Endothelial cell (in vitro differentiated cells): ENCODE data around the gene GPR162. TPM values are rescaled to one million over a fixed set of nuclear protein-coding genes. Genes with fewer than 3 reads are reported as not detected.

Source experiments
- DNase-seq: peaks from one replicate; pipeline ENCODE4 v3.0.0; 2021; ENCODE audit warnings: low spot score
- H3K27ac Mint-ChIP-seq: one replicate; pipeline ENCODE4 v1.8.0; 2021; ENCODE audit warnings: mixed read lengths, inconsistent platforms; ENCODE audit not compliant: unreplicated experiment
- H3K27me3 Mint-ChIP-seq: one replicate; pipeline ENCODE4 v1.8.0; 2021; ENCODE audit warnings: mild to moderate bottlenecking, moderate library complexity, mixed read lengths, inconsistent platforms; ENCODE audit not compliant: unreplicated experiment
- H3K36me3 Mint-ChIP-seq: one replicate; pipeline ENCODE4 v1.8.0; 2021; ENCODE audit warnings: mild to moderate bottlenecking, low read depth, mixed read lengths, inconsistent platforms; ENCODE audit not compliant: unreplicated experiment
- H3K4me1 Mint-ChIP-seq: one replicate; pipeline ENCODE4 v1.8.0; 2021; ENCODE audit warnings: mild to moderate bottlenecking, mixed read lengths, inconsistent platforms; ENCODE audit not compliant: unreplicated experiment
- H3K4me3 Mint-ChIP-seq: one replicate; pipeline ENCODE4 v1.8.0; 2021; ENCODE audit warnings: mild to moderate bottlenecking, mixed read lengths, inconsistent platforms; ENCODE audit not compliant: unreplicated experiment
- H3K9me3 Mint-ChIP-seq: one replicate; pipeline ENCODE4 v1.8.0; 2021; ENCODE audit warnings: mixed read lengths, inconsistent platforms; ENCODE audit not compliant: unreplicated experiment
- CTCF ChIP-seq: fragments of 200-600 bp; sonication (generic); IDR thresholded peaks from one replicate; pipeline ENCODE4 v1.5.0; 2021; ENCODE audit warnings: antibody characterized with exemption; ENCODE audit not compliant: unreplicated experiment
- total RNA-seq: library from RNA; stranded (reverse); fragmentation: NEBNext Ultra II Directional; extraction: Animal tissue kit (Norgen Biotek cat#: 25700); gene quantifications from one replicate; pipeline ENCODE4 v1.2.1, GENCODE V29; 2021; ENCODE audit not compliant: unreplicated experiment

GPR162 gene
- total RNA-seq, 1 donor from 2014 or later: 52.7 TPM

- peaks cover 26% of the 10 kb centered on the region for H3K27me3 Mint-ChIP-seq
- H3K36me3 Mint-ChIP-seq: peaks cover 18% of the 10 kb centered on the region
- no peaks in the 10 kb centered on the region for H3K9me3 Mint-ChIP-seq
- peaks cover 54% of the 10 kb centered on the region for H3K4me1 Mint-ChIP-seq
- DNase-seq: no peak
- no peak for TF ChIP-seq CTCF
- peak overlapping the region; percentile 48 for H3K4me3 Mint-ChIP-seq
- H3K27ac Mint-ChIP-seq: peak overlapping the region; percentile 28
Measured at GRCh38 chr12:6817662-6818157, 3.9 kb upstream of the GPR162 start.

- TF ChIP-seq CTCF: no peak
- Mint-ChIP-seq H3K27ac (peak overlapping the region; percentile 28), H3K4me3 (no peak overlapping the region), H3K36me3 (peaks cover 18% of the 10 kb centered on the region), H3K27me3 (peaks cover 26% of the 10 kb centered on the region), H3K9me3 (no peaks in the 10 kb centered on the region), H3K4me1 (peaks cover 58% of the 10 kb centered on the region)
- DNase-seq: no peak
Measured at GRCh38 chr12:6818222-6818621, 3.4 kb upstream of the GPR162 start.

GRCh38 chr12:6818645-6819044, 3.0 kb upstream of the GPR162 start:
- TF ChIP-seq CTCF: no peak
- H3K27ac Mint-ChIP-seq: no peak overlapping the region
- peaks cover 58% of the 10 kb centered on the region for H3K4me1 Mint-ChIP-seq
- H3K4me3 Mint-ChIP-seq: no peak overlapping the region
- no peak for DNase-seq
- peaks cover 26% of the 10 kb centered on the region for H3K27me3 Mint-ChIP-seq
- H3K36me3 Mint-ChIP-seq: peaks cover 18% of the 10 kb centered on the region
- no peaks in the 10 kb centered on the region for H3K9me3 Mint-ChIP-seq

GRCh38 chr12:6819106-6820030, 2.3 kb upstream of the GPR162 start:
- DNase-seq: no peak
- Mint-ChIP-seq H3K27me3 (peaks cover 26% of the 10 kb centered on the region), H3K36me3 (peaks cover 18% of the 10 kb centered on the region), H3K9me3 (no peaks in the 10 kb centered on the region), H3K27ac (peak overlapping the region; percentile 70), H3K4me3 (peak overlapping the region; percentile 15), H3K4me1 (peaks cover 58% of the 10 kb centered on the region)
- TF ChIP-seq CTCF: no peak

- no peak for TF ChIP-seq CTCF
- H3K9me3 Mint-ChIP-seq: no peaks in the 10 kb centered on the region
- H3K4me1 Mint-ChIP-seq: peaks cover 64% of the 10 kb centered on the region
- H3K27ac Mint-ChIP-seq: no peak overlapping the region
- no peak for DNase-seq
- no peak overlapping the region for H3K4me3 Mint-ChIP-seq
- peaks cover 24% of the 10 kb centered on the region for H3K36me3 Mint-ChIP-seq
- peaks cover 30% of the 10 kb centered on the region for H3K27me3 Mint-ChIP-seq
Measured at GRCh38 chr12:6820166-6820565, 1.5 kb upstream of the GPR162 start.
